ENCODE results near the gene TIFAB. TPM values are rescaled to one million over a fixed set of nuclear protein-coding genes. Genes with fewer than 3 reads are reported as not detected.

Gene TIFAB
- total RNA-seq, 1 donor from 2014 or later: not detected

DNA sequence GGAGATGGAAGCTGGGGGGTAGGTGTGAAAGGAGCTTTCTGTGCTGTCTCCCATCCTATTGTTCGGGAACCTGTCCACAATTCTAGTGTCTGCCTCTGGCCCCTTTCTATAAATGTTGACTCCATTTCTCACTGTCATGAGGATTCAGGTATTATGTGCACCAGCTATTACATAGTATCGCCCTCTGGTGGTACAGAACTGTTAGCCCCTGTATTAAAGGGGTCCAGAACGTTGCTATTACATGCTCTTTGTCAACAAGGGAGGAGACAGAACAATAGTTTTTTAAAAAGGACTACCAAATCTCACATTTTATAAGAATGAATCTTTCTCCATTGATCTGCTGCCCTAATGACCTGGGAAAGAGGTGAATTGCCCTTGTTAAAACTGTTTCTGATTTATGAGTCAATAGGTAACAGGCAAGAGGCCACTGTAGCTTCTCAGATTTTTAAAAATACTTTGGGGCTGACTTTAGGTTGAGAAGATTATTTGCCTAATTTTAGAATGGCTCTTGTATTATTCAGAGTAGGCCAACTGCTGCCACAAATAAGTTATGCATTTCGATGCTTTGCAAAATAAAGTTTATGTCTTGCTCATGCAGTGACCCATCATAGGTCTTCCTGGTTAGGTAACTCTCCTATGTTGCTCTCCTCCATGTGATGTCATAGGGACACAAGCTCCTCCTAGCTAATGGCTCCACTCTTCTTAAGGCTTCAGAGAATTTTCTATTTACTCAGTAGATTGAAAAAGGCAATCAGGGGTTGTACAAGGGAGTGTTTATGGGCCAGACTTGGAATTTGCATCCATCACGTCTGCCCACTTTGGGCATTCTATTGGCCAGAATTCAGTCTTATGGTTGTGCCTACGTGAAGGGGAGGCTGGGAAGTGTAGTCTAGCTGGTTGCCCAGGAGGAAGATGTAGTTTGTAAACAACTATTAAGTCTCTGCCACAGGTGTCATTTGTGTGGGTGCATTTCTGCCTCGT is 25.8 kb downstream of the TIFAB start:
- Mint-ChIP-seq H3K27ac (ENCODE audit: unreplicated experiment) (no peak overlapping the region), H3K9me3 (ENCODE audit: unreplicated experiment) (no peaks in the 10 kb centered on the region), H3K27me3 (ENCODE audit: unreplicated experiment) (no peaks in the 10 kb centered on the region), H3K4me1 (ENCODE audit: unreplicated experiment) (no peaks in the 10 kb centered on the region), H3K36me3 (ENCODE audit: low read depth, unreplicated experiment) (peaks cover 4% of the 10 kb centered on the region), H3K4me3 (ENCODE audit: unreplicated experiment) (no peak overlapping the region)
- peak; percentile 44 for DNase-seq (ENCODE audit: low spot score)
- TF ChIP-seq CTCF (IDR thresholded peaks at IDR 0.05; ENCODE audit: unreplicated experiment): peak; percentile 72

GRCh38 chr5:135425641-135426040 is 26.5 kb downstream of the TIFAB start:
- H3K36me3 Mint-ChIP-seq (ENCODE audit: low read depth, unreplicated experiment): peaks cover 4% of the 10 kb centered on the region
- H3K27ac Mint-ChIP-seq (ENCODE audit: unreplicated experiment): no peak overlapping the region
- H3K4me1 Mint-ChIP-seq (ENCODE audit: unreplicated experiment): no peaks in the 10 kb centered on the region

DNA sequence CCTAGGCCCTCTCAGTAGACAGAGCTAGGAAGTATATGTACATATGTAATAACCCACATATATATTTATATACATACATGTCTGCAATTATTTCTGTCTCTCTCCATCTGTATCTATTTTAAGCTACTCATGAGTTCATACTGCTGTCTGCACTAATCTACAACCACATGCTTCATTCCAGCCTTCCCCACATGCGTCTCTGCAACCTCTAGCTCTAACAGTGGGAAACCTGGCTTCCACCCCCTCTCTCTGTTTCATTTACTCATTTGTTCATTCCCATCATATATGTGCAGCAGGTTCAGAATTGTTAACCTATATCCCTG is 28.3 kb downstream of the TIFAB start:
- DNase-seq (ENCODE audit: low spot score): no peak
- Mint-ChIP-seq H3K27ac (ENCODE audit: unreplicated experiment) (no peak overlapping the region), H3K4me1 (ENCODE audit: unreplicated experiment) (no peaks in the 10 kb centered on the region), H3K36me3 (ENCODE audit: low read depth, unreplicated experiment) (peaks cover 2% of the 10 kb centered on the region), H3K9me3 (ENCODE audit: unreplicated experiment) (no peaks in the 10 kb centered on the region), H3K4me3 (ENCODE audit: unreplicated experiment) (no peak overlapping the region), H3K27me3 (ENCODE audit: unreplicated experiment) (no peaks in the 10 kb centered on the region)
- no peak for TF ChIP-seq CTCF (IDR thresholded peaks at IDR 0.05; ENCODE audit: unreplicated experiment)

More at GRCh38 chr5:135425641-135426040, 26.5 kb downstream of the TIFAB start:
- Mint-ChIP-seq H3K9me3 (ENCODE audit: unreplicated experiment) (no peaks in the 10 kb centered on the region), H3K4me3 (ENCODE audit: unreplicated experiment) (no peak overlapping the region), H3K27me3 (ENCODE audit: unreplicated experiment) (no peaks in the 10 kb centered on the region)
- TF ChIP-seq CTCF (IDR thresholded peaks at IDR 0.05; ENCODE audit: unreplicated experiment): no peak
- no peak for DNase-seq (ENCODE audit: low spot score)

GRCh38 chr5:135423146-135423845 is 28.9 kb downstream of the TIFAB start:
- no peaks in the 10 kb centered on the region for H3K4me1 Mint-ChIP-seq (ENCODE audit: unreplicated experiment)
- DNase-seq (ENCODE audit: low spot score): no peak
- no peaks in the 10 kb centered on the region for H3K27me3 Mint-ChIP-seq (ENCODE audit: unreplicated experiment)
- H3K9me3 Mint-ChIP-seq (ENCODE audit: unreplicated experiment): no peaks in the 10 kb centered on the region
- no peak for TF ChIP-seq CTCF (IDR thresholded peaks at IDR 0.05; ENCODE audit: unreplicated experiment)
- H3K4me3 Mint-ChIP-seq (ENCODE audit: unreplicated experiment): no peak overlapping the region
- no peaks in the 10 kb centered on the region for H3K36me3 Mint-ChIP-seq (ENCODE audit: low read depth, unreplicated experiment)
- H3K27ac Mint-ChIP-seq (ENCODE audit: unreplicated experiment): no peak overlapping the region

DNA sequence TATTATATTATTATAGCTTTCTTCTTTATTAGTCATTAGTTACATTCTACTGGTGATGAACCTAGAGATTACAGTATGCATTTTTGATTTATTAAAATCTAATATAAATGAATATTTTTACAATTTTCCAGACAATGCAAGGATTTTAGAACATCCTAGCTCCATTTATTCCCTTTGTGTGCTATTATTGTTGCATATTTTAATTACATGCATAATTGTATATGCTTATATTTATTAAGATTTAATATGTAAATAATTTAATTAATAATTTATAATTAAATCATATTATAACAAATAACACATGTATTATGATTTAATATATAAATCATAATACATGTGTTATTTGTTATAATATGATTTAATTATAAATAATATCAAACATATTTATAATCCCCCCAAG is 29.7 kb downstream of the TIFAB start:
- Mint-ChIP-seq H3K4me3 (ENCODE audit: unreplicated experiment) (no peak overlapping the region), H3K36me3 (ENCODE audit: low read depth, unreplicated experiment) (no peaks in the 10 kb centered on the region), H3K27ac (ENCODE audit: unreplicated experiment) (no peak overlapping the region), H3K9me3 (ENCODE audit: unreplicated experiment) (no peaks in the 10 kb centered on the region), H3K4me1 (ENCODE audit: unreplicated experiment) (no peaks in the 10 kb centered on the region), H3K27me3 (ENCODE audit: unreplicated experiment) (no peaks in the 10 kb centered on the region)
- TF ChIP-seq CTCF (IDR thresholded peaks at IDR 0.05; ENCODE audit: unreplicated experiment): no peak
- no peak for DNase-seq (ENCODE audit: low spot score)

All from endothelial cell (in vitro differentiated cells).